B cell (primary cell): ENCODE results near the gene NCKAP1.

ENCODE experiments used
- EZH2 ChIP-seq: IDR thresholded peaks from 2 replicates; pipeline ENCODE4 v1.6.1; 2012; ENCODE audit warnings: borderline replicate concordance, low read depth, mild to moderate bottlenecking, moderate library complexity, low read length; ENCODE audit not compliant: insufficient read depth, poor library complexity, severe bottlenecking
- TF ChIP-seq, protein P1 (sequence below): fragments of 200-600 bp; IDR thresholded peaks from one replicate; pipeline ENCODE4 v1.8.0; 2022; ENCODE audit warnings: antibody characterized with exemption, mild to moderate bottlenecking

DNA sequence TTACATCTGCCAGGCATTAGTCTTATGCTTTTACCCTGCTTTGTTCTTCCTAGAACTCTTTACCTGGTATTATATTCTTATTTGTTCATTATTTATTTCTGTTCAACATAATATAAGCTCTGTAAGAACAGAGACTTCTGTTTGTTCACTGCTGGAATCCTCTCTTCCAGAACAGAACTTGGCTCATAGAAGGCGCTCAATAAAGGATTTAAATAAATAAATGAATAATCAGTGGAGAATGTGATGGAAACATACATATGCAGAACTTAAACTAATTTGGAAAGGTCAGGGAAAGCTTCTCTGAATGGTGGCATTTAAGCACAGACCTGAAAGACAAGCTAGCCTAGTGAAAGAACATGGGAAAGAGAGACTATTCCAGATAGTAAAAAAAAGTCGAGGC is 24.3 kb downstream of the NCKAP1 start:
- TF ChIP-seq, protein P1, sequence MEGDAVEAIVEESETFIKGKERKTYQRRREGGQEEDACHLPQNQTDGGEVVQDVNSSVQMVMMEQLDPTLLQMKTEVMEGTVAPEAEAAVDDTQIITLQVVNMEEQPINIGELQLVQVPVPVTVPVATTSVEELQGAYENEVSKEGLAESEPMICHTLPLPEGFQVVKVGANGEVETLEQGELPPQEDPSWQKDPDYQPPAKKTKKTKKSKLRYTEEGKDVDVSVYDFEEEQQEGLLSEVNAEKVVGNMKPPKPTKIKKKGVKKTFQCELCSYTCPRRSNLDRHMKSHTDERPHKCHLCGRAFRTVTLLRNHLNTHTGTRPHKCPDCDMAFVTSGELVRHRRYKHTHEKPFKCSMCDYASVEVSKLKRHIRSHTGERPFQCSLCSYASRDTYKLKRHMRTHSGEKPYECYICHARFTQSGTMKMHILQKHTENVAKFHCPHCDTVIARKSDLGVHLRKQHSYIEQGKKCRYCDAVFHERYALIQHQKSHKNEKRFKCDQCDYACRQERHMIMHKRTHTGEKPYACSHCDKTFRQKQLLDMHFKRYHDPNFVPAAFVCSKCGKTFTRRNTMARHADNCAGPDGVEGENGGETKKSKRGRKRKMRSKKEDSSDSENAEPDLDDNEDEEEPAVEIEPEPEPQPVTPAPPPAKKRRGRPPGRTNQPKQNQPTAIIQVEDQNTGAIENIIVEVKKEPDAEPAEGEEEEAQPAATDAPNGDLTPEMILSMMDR: no peak
- TF ChIP-seq EZH2: no peak
